DOHH2 (cell line): ENCODE data around the gene IL20RB.
A peak's percentile ranks its signal among the peaks of the same experiment; 100 is the strongest.

Source experiments
- H3F3A ChIP-seq: fragments of 200-600 bp; sonication (generic), shearing (Covaris generic); 2 replicates; pipeline ENCODE4 v1.6.0; 2016; ENCODE audit warnings: antibody characterized with exemption, mild to moderate bottlenecking; ENCODE audit not compliant: control insufficient read depth, insufficient read depth
- H3K27ac ChIP-seq: fragments of 200-600 bp; sonication (generic); 2 replicates; pipeline ENCODE4 v1.5.1; 2014; ENCODE audit warnings: low read depth, mild to moderate bottlenecking, low read length, moderate library complexity
- H3K27me3 ChIP-seq: fragments of 200-600 bp; sonication (generic); 2 replicates; pipeline ENCODE4 v1.6.1; 2014; ENCODE audit warnings: mild to moderate bottlenecking, low read length, mixed read lengths; ENCODE audit not compliant: control insufficient read depth
- H3K36me3 ChIP-seq: fragments of 200-600 bp; sonication (generic); 2 replicates; pipeline ENCODE4 v1.6.1; 2014; ENCODE audit warnings: mild to moderate bottlenecking, low read length, moderate library complexity, mixed read lengths; ENCODE audit not compliant: control insufficient read depth
- H3K4me1 ChIP-seq: fragments of 200-600 bp; sonication (generic); 2 replicates; pipeline ENCODE4 v1.6.1; 2014; ENCODE audit warnings: mild to moderate bottlenecking, low read length, mixed read lengths; ENCODE audit not compliant: control insufficient read depth
- H3K4me2 ChIP-seq: fragments of 200-600 bp; sonication (generic); 2 replicates; pipeline ENCODE4 v1.6.0; 2014; ENCODE audit warnings: mild to moderate bottlenecking, low read length, moderate library complexity
- H3K4me3 ChIP-seq: fragments of 200-600 bp; sonication (generic); 2 replicates; pipeline ENCODE4 v1.5.1; 2014; ENCODE audit warnings: mild to moderate bottlenecking, low read length, mixed read lengths
- H3K79me2 ChIP-seq: fragments of 200-600 bp; sonication (generic); 2 replicates; pipeline ENCODE4 v1.6.1; 2014; ENCODE audit warnings: mild to moderate bottlenecking, low read length, mixed read lengths; ENCODE audit not compliant: control insufficient read depth
- H3K9me2 ChIP-seq: fragments of 200-600 bp; sonication (generic); replicated peaks from 2 replicates; pipeline ENCODE4 v1.6.1; 2014; ENCODE audit warnings: mild to moderate bottlenecking, low read length, mixed read lengths; ENCODE audit not compliant: control insufficient read depth
- H3K9me3 ChIP-seq: fragments of 200-600 bp; sonication (generic); 2 replicates; pipeline ENCODE4 v1.6.1; 2014; ENCODE audit warnings: antibody characterized with exemption, low read length, mixed read lengths; ENCODE audit not compliant: control insufficient read depth, insufficient read depth
- H4K20me1 ChIP-seq: fragments of 200-600 bp; sonication (generic); 2 replicates; pipeline ENCODE4 v1.6.0; 2014; ENCODE audit warnings: low read depth, mild to moderate bottlenecking, antibody characterized with exemption, low read length, moderate library complexity; ENCODE audit not compliant: control insufficient read depth, insufficient read depth
- CTCF ChIP-seq: fragments of 200-600 bp; sonication (generic); IDR thresholded peaks from one replicate; pipeline ENCODE4 v1.5.1; 2014; ENCODE audit warnings: antibody characterized with exemption, mild to moderate bottlenecking, low read depth, low read length; ENCODE audit not compliant: poor library complexity, severe bottlenecking
- EZH2phosphoT487 ChIP-seq: fragments of 200-600 bp; sonication (generic); IDR thresholded peaks from 2 replicates; pipeline ENCODE4 v1.6.1; 2017; ENCODE audit warnings: borderline replicate concordance, mild to moderate bottlenecking, antibody characterized with exemption, low read length, moderate library complexity, mixed read lengths

Gene IL20RB

DNA sequence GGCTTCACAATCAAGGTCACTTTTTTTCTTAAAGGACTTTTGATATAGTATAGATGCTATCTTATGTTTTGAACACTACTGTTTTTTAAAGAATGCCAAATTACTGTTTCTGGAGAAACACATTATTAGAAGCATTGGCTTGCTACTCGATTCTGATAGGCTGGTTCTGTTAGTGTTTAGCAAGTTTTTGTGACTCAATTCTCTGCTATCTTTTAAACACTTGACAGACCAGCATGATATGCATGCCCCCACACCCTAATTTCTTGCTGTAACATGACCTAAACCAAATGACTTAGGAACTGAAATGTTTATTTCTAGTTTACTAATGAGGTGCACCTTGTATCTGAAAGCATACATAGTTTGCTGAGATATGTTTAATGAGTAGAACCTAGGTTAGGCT is 5.5 kb upstream of the IL20RB start:
- Histone ChIP-seq H3K36me3 (peaks cover 10% of the 10 kb centered on the region), H3K4me2 (peak overlapping the region; percentile 13; the same call in 1 of the 2 replicates), H4K20me1 (no peaks in the 10 kb centered on the region), H3K9me3 (no peaks in the 10 kb centered on the region), H3K27me3 (no peaks in the 10 kb centered on the region), H3K4me3 (no peak overlapping the region), H3F3A (peaks cover 14% of the 10 kb centered on the region), H3K79me2 (peaks cover 40% of the 10 kb centered on the region), H3K27ac (no peak overlapping the region), H3K9me2 (no peaks in the 10 kb centered on the region), H3K4me1 (peaks cover 56% of the 10 kb centered on the region)
- no peak for TF ChIP-seq EZH2phosphoT487
- TF ChIP-seq CTCF, result no peak

- Histone ChIP-seq H3K4me1 (peaks cover 36% of the 10 kb centered on the region), H4K20me1 (no peaks in the 10 kb centered on the region), H3K79me2 (peaks cover 25% of the 10 kb centered on the region), H3K9me3 (no peaks in the 10 kb centered on the region), H3K4me2 (no peak overlapping the region), H3K9me2 (no peaks in the 10 kb centered on the region), H3K4me3 (no peak overlapping the region), H3K27ac (no peak overlapping the region), H3K27me3 (no peaks in the 10 kb centered on the region), H3F3A (peaks cover 7% of the 10 kb centered on the region; the same call in 1 of the 2 replicates), H3K36me3 (peaks cover 6% of the 10 kb centered on the region)
- TF ChIP-seq EZH2phosphoT487 (no peak), CTCF (no peak)
Observed at GRCh38 chr3:136954251-136954650, 3.5 kb upstream of the IL20RB start.

- no peak overlapping the region for H3K4me2 ChIP-seq
- H3K27ac ChIP-seq, result no peak overlapping the region
- no peaks in the 10 kb centered on the region for H3F3A ChIP-seq
- peaks cover 6% of the 10 kb centered on the region for H3K36me3 ChIP-seq
- H3K79me2 ChIP-seq, result peaks cover 22% of the 10 kb centered on the region
- H3K9me3 ChIP-seq, result no peaks in the 10 kb centered on the region
- H3K4me1 ChIP-seq, result peaks cover 28% of the 10 kb centered on the region
- no peak overlapping the region for H3K4me3 ChIP-seq
- no peak for TF ChIP-seq EZH2phosphoT487
- no peak for TF ChIP-seq CTCF
- H3K27me3 ChIP-seq, result no peaks in the 10 kb centered on the region
- H4K20me1 ChIP-seq, result no peaks in the 10 kb centered on the region
- H3K9me2 ChIP-seq, result no peaks in the 10 kb centered on the region
Observed at GRCh38 chr3:136954980-136955780, 2.6 kb upstream of the IL20RB start.
